HG02943 (cell line): Measurements from ENCODE around the gene SAP130.

Source experiments
- ATAC-seq: cut with Tn5 transposase; IDR thresholded peaks from one replicate; pipeline ENCODE4 v1.9.1; 2021; ENCODE audit warnings: mild to moderate bottlenecking, low read depth, moderate library complexity; ENCODE audit not compliant: unreplicated experiment

The SAP130 gene

DNA sequence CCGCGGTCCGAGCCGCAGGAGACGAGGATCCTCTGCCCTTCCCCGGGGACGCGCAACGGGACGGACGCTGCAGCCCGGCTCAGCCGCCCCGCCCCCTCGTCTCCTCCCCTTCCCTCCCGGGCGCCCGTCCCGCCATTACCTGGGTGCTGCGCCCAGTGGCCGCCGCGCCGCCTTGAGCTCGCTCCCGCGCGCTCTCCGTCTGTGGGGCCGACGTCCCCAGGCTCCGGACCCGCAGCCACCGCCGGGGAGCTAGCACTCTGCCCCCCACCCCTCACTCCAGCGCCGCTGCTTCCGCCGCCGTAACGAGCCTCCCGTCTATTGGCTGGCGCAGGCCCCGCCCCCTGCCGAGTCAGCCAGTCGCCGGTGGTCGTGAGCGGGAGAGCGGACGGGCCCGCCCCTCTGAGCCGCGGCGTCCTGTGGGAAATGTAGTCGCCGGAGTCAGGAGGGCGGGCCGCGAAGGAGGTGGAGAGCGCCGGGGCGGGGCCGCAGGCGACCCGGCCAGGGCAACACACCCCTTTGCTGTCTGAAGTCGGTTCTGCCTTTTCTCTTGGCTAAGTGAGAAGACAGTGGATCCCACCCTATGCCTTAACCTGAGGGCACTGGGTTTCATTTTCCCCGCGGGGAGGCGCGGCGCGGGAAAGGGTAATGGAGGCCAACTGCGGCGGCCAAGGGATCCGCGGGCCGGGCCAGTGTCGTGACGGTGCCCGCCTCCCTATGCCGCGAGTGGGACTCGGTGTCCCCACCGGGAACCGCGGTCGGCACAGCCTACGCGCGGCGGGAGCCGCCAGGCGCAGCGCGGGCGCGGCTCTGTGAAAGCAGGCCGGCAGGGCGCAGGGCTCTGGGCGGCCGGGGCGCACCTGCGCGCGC lies at the start of gene SAP130:
Gene SAP130 (minus strand): TSS at position 259 of the 867 bp plus-strand sequence. CDS start 1,767 bp downstream, outside the sequence.
- peak; percentile 73 for ATAC-seq

DNA sequence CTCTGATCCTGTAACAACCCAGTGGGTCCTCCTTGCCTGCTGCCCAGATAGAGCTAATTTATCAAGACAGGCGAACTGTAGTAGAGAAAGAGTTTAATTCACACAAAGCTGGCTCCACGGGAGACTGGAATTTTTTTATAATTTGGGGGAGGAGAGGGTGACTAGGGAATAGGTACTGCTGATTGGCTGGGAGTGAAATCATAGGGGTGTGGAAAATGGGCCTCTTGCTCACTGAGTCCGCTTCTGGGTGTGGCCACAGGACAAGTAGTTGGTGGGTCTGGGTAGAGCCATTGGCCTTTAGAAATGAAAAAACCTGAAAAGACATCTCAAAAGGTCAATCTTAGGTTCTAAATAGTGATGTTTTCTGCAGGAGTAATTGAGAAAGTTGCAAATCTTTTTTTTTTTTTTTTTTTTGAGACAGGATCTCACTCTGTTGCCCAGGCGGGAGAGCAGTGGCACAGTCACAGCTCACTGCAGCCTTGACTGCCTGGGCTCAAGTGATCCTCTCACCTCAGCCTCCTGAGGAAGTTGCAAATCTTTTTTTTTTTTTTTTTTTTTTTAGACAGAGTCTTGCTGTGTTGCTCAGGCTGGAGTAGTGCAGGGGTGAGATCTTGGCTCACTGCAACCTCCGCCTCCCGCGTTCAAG lies 48.7 kb upstream of the SAP130 start:
- no peak for ATAC-seq

GRCh38 chr2:128073278-128073677 lies 45.4 kb upstream of the SAP130 start:
- no peak for ATAC-seq

DNA sequence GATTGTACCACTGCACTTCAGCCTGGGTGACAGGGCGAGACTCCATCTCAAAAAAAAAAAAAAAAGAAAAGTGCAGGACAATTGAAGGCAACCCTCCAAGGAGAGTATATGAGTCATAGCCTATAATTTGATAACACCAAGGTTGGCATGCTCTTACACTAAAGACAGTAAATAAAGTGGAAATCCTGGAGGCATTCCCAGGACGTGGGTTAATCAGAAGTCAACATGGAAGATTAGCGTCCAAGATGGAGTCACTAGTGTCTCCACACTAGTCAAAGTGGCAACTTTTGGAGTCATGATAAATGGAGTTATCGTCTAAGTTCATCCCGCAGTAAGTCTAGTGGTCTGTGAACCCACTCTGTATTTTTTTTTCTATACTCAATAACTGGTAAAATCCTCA lies 41.9 kb upstream of the SAP130 start:
- no peak for ATAC-seq

GRCh38 chr2:128064353-128064752 lies 36.5 kb upstream of the SAP130 start:
- ATAC-seq = no peak

DNA sequence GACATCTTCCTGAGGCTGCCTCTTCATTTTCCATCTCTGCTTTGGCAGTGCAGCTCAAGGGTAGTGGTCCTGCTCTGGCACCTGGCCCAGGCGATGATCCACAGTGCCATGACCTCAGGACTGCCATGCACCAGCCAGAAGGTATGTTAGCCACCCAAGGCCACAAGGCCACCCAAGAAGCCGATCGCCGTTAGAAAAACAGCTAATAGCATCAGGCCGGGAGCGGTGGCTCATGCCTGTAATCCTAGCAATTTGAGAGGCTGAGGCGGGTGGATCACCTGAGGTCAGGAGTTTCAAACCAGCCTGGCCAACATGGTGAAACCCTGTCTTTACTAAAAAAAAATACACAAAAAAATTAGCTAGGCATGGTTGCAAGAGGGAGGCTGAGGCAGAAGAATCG lies 34.7 kb upstream of the SAP130 start:
- no peak for ATAC-seq

DNA sequence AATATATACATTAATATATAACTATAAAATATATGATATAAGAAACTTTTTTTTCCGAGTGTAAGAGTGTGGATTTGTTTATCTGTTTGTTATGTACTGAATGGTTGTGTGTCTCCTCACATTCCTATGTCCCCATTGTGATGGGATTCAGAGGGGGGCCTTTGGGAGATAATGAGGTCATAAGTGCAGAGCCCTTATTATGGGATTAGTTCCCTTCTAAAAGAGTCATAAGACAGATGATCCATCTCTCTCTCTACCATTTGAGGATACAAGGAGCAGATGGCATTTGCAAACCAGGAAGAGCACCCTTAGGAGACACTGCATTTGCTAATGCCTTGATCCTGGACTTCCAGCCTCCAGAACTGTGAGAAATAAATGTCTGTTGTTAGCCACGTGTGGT lies 30.3 kb upstream of the SAP130 start:
- no peak for ATAC-seq

- no peak for ATAC-seq
These were observed 29.5 kb upstream of the SAP130 start for GRCh38 chr2:128057334-128057733.

- no peak for ATAC-seq
These were observed 26.4 kb upstream of the SAP130 start for GRCh38 chr2:128054104-128054885.

DNA sequence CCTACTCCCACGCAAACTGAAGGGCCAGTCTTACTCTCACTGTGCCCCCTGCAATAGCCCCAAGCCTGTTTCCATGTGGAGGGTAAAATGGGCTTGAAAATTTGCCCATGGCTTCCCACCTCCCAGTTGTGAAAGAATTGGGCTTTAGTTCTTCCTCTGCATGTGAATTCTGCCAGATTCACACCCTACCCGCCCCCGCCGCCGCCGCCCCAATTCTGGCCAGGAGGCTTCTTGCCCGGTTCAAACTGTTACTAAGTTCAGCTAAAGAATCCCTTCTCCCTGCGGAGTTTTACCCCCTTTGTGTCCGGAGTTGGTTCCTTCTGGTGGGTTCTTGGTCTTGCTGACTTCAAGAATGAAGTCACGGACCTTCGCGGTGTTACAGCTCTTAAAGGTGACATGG lies 25.5 kb upstream of the SAP130 start:
- no peak for ATAC-seq

- ATAC-seq = no peak
These were observed 15.2 kb upstream of the SAP130 start for GRCh38 chr2:128043041-128043440.

- ATAC-seq = no peak
These were observed 13.7 kb upstream of the SAP130 start for GRCh38 chr2:128041561-128041960.

DNA sequence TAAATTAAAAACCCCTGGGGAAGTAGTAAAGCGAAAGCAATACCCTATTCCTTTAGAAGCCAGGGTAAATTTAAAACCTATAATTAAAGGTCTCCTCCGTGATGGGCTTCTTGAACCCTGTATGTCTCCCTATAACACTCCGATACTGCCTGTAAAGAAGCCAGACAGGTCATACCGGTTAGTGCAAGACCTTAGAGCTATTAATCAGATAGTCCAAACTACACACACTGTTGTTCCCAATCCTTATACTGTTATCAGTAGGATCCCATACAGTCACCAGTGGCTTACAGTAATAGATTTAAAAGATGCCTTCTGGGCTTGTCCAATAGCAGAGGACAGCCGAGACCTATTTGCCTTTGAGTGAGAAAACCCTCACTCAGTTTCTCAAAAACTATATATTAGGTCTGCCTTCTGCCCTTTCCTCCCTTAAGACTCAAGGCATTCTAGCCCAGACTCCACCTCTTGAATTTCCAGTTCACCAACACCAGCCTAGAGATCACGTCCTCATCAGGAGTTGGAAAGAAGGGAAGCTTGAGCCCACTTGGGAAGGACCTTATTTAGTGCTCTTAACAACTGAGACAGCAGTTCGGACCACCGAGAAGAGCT lies 12.4 kb upstream of the SAP130 start:
- ATAC-seq = no peak

DNA sequence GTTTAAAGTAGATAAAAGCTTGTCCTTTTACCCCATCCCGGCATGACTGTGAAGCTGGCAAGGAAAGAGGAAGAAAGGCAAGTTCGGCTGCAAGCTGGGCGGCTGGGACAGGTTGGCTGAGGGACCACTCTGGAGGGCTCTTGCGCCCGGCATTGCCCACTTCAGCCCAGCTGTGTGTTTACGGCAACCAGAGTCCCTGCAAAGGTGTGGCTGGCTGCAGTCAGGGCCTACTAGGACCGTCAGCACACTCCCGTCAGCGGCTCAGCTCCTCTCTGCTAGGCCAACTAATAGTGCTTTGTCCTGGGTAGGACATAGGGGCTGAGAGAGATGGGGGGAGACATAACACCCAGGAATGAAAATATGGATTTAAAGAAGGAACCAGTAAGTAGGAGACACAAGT lies 11.7 kb upstream of the SAP130 start:
- ATAC-seq = no peak

DNA sequence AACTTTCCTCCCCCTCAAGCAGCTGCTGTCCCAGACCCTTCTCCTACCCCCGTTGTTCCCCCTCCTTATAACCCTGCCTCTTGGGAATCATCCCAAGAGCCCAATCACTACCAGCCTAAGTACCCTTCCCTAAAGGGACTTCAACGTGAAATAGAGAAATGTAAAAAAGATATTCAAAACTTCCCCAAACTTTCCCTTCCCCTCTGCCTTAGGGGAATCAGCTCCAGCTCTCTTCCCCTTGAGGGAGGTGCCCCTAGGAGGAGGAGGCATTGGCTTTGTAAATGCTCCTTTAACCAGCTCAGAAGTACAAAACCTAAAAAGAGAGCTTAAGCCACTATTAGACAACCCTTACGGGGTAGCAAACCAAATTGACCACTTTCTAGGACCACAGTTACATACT lies 10.6 kb upstream of the SAP130 start:
- ATAC-seq = no peak

GRCh38 chr2:128037649-128038048 lies 9.8 kb upstream of the SAP130 start:
- no peak for ATAC-seq

- ATAC-seq = no peak
These were observed 9.1 kb upstream of the SAP130 start for GRCh38 chr2:128036748-128037607.

DNA sequence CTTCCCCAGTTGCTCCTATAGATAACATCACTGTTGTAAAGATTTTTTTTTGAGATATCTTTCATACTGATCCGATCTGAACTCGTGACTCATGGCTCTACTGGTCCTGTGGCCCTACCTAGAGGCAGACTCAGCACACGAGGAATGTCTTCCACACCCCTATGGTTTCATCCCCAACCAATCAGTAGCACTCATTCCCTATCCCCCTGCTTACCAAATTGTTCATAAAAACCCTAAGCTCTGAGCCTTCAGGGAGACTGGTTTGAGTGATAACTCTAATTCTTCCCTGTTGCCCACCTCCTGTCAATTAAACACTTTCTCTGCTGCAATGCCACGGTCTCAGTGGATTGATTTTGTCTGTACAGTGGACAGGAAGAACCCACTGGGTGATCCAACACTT lies 4.2 kb upstream of the SAP130 start:
- no peak for ATAC-seq

- no peak for ATAC-seq
These were observed 802 bp upstream of the SAP130 start for GRCh38 chr2:128028668-128029054.

- peak; percentile 77 for ATAC-seq
These were observed 520 bp downstream of the SAP130 start for GRCh38 chr2:128027278-128027800.
